Retinal pigment epithelial cell (primary cell): Measurements from ENCODE around the gene LMAN2.
"Not testable (repeated sequence)": the region's sequence is repeated elsewhere in the genome, so short reads cannot be mapped to it uniquely, and the experiment has no call there.

Experiments
- DNase-seq: peaks from one replicate; pipeline ENCODE4 v3.0.0-alpha.2; 2010; ENCODE audit warnings: low read depth
- H3K4me3 ChIP-seq: 2 replicates; pipeline ENCODE4 v1.5.1; 2011; ENCODE audit warnings: mild to moderate bottlenecking, low read length, control low read depth, moderate library complexity
- TF ChIP-seq, protein P1 (sequence below): conservative IDR thresholded peaks from 2 replicates; pipeline ENCODE4 v1.5.1; 2011; ENCODE audit warnings: low read depth, low read length, control low read depth, inconsistent platforms

LMAN2 gene

DNA sequence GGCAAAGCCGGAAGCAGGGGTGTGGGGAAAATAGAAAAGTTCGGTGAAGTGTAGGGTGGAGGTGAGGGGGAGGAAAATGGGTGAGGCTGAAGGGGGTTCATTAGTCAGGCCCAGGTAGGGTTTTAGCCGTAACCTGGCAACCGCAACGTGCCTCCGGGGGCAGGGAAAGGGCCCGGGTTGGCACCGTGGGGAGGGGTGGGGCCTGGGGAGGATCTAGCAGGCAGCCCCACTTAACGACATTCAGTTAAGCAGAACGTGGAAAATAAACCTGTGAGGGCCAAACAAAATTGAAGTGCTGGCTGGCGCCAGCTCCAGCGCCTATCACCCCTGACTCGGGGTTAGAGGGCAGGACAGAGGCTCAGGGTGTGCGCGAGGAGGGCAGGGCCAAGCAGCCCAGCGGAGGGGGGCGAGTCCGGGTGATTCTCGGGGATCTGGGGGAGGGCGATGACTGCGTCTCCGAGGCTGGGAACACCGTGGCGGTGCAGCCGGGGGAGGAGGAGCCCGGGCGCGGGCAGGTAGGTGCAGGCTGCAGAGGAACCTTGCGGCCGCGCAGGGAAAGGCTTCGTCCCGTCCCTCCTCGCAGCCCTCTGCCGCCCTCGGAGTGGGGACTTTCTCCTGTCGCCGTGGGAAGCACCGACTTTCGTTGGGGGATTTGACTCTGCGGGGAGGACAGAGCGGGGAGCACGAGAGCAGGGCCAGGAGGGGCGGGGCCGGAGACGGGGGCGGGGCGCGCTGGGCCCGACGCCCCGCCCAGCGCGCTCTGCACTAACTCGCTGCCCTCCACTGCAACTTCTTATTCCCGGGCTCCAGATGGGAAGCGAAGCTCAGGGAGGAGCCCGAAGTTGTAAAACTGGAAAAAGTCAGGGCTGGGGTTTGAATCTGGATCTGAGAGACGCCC is 11.4 kb upstream of the LMAN2 start:
- DNase-seq = no peak
- H3K4me3 ChIP-seq = peak overlapping the region; percentile 59
- TF ChIP-seq, protein P1, sequence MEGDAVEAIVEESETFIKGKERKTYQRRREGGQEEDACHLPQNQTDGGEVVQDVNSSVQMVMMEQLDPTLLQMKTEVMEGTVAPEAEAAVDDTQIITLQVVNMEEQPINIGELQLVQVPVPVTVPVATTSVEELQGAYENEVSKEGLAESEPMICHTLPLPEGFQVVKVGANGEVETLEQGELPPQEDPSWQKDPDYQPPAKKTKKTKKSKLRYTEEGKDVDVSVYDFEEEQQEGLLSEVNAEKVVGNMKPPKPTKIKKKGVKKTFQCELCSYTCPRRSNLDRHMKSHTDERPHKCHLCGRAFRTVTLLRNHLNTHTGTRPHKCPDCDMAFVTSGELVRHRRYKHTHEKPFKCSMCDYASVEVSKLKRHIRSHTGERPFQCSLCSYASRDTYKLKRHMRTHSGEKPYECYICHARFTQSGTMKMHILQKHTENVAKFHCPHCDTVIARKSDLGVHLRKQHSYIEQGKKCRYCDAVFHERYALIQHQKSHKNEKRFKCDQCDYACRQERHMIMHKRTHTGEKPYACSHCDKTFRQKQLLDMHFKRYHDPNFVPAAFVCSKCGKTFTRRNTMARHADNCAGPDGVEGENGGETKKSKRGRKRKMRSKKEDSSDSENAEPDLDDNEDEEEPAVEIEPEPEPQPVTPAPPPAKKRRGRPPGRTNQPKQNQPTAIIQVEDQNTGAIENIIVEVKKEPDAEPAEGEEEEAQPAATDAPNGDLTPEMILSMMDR = no peak

DNA sequence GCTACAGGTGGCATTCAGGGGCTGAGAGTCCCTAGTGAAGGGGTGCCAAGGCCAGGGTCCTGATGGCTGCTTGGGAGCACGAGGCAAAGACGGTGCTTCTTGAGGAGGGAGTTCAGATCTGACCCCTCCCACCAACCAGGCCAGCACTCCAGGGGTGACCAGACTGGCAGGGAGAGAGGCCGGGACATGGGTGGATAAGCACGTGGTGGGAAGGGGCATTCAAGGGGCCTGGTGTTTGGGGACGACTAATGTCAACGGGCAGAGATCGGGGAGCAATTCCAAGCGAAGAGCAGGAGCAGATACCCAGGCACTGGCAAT is 10.8 kb upstream of the LMAN2 start:
- H3K4me3 ChIP-seq = no peak overlapping the region
- TF ChIP-seq, protein P1 = no peak
- DNase-seq = no peak

DNA sequence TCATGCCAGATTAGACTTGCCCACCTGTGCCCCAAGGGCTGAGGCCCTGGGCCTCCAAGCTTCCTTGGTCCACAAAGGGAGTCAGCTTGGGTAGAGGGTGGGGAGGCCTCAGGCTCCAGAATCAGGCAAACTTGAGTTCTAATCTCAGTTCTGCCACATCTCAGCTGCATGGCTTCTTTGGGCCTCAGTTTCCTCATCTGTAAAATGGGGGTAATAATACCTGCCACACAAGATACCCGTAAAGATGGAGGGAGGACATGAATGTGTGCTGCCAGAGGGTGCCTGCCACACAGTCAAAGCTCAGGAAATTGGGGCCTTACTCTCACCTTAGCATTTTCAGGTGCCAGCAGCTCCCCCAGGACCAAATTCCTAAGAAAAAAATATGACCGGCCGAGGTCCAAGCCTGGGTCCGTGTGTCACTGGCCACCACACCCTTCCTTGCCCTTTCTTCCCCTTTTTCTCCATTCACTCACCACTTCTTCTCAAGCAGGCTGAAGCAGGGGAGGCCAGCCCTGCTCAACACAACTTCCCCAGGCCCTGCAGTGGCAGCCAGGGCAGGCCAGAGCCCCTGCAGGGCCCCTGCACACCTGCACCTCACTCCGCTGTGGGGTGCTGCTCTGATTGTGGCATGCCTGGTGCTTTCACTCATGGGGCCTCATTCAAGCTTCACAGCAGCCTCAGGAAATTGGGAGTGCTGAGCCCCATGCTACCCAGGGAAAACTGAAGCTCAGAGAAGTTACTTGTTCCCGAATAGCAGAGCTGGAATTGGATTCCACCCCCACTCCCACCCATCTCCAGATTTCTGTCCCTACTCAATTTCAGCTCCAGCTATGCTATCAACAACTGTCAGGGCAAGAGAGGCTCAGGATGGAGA is 10.2 kb upstream of the LMAN2 start:
- H3K4me3 ChIP-seq = no peak overlapping the region
- DNase-seq = no peak

DNA sequence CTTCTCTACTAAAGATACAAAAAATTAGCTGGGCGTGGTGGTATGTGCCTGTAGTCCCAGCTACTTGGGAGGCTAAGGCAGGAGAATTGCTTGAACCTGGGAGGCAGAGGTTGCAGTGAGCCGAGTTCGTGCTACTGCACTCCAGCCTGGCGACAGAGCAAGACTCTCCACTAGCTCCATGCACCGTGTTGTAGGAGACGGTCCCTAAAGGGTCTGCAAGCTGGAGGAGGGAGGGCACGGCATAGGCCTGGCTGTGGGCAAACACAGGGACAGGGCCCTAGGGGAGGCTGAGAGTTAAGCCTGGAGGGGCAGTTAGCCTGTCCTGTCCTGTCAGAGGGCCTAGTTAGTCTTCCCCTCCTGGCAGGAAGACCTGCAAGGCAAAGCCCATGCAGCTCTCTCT is 9.3 kb upstream of the LMAN2 start:
- DNase-seq, H3K4me3 ChIP-seq: not testable (repeated sequence)

More for the DNA sequence above, 10.2 kb upstream of the LMAN2 start:
- TF ChIP-seq, protein P1 = no peak

DNA sequence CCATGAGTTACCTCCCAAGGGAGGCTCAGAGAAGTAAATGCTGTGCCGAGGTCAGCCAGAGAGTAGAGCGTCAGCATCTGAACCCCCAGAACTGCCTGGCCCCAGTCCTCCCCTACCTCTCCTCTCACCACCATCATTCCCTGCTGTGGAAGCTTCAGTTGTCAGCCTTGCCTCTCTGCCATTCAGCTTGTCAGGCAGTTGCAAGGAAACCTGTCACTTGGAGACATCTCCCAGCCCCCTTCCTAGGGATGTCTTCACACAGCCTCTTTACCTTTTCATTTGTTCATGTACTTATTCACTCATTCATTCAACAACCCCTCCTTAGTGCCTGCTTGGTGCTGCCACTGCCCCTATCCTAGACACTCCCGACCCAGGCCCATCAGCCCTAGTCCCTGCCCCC is 8.4 kb upstream of the LMAN2 start:
- H3K4me3 ChIP-seq = no peak overlapping the region
- TF ChIP-seq, protein P1 = no peak
- no peak for DNase-seq

DNA sequence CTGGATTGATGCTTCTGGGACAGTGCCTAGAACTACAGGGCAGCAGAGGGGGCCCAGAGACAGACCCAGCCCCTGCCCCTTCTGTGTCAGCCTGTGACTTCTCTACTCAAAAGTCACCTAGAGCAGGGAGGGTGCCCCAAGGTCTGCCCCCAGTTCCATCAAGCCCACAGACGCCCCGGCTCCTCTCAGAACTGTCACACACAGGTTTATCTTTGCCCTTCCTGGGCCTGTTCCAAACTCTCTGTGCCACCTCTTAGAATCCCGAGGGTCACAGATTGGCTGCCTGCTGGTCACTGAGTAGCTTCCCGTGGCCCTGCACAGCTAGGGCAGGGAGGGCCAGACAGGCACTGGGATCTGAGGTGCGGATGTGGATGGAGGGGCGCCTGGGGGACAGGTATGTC is 8.0 kb upstream of the LMAN2 start:
- no peak for DNase-seq
- TF ChIP-seq, protein P1 = no peak
- H3K4me3 ChIP-seq = no peak overlapping the region

DNA sequence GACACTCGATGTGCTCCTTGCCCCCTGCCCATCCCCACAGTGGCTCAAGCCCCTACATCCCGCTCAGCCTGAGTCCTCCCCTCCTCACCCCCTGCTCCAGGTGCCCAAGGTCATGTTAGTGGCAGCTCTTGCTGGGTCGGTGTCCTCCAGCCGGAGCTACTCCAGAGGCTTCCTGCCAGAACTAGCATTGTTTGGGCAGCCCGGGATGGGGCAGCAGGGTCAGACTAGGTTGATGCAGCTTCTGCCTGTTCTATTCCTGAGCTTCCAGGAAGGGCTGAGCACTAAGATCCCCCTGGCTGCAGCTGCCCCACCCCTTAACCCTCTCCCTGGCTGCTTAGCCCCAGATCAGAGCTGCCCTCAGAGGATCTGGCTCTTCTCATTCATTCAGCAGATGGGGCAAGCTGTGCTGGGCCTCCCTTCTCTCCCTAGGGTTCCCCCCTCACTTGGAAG is 6.9 kb upstream of the LMAN2 start:
- TF ChIP-seq, protein P1 = no peak
- no peak overlapping the region for H3K4me3 ChIP-seq
- DNase-seq = no peak
